ENCODE data around the gene NCBP2. TPM values are rescaled to one million over a fixed set of nuclear protein-coding genes. Genes with fewer than 3 reads are reported as not detected.
"Not testable (repeated sequence)": the region's sequence is repeated elsewhere in the genome, so short reads cannot be mapped to it uniquely, and the experiment has no call there.

NCBP2 gene
- total and polyA plus RNA-seq, 4 experiments from 2014 or later: 65.1 to 82.2 (median 72.5) TPM

GRCh38 chr3:196947860-196948441, 5.6 kb upstream of the NCBP2 start:
- Mint-ChIP-seq H3K27ac (no peak overlapping the region), H3K27me3 (no peaks in the 10 kb centered on the region), H3K4me1 (peaks cover 4 to 21% (median 17%) of the 10 kb centered on the region in 4 donors), H3K4me3 (no peak overlapping the region), H3K9me3 (peaks cover 0 to 1% (median 0%) of the 10 kb centered on the region in 8 donors), H3K36me3 (peaks cover 6 to 8% of the 10 kb centered on the region in 2 donors)
- Histone ChIP-seq H3K4me1 (ENCODE audit: insufficient read depth, low read length) (peaks cover 10% of the 10 kb centered on the region), H3K9me3 (ENCODE audit: control insufficient read depth in 1 of 2, low read length in 2 of 2) (no peaks in the 10 kb centered on the region), H3K27me3 (ENCODE audit: insufficient read depth, low read length) (no peaks in the 10 kb centered on the region), H3K4me3 (ENCODE audit: low read length in 2 of 2) (no peak overlapping the region), H3K27ac (ENCODE audit: low read depth, low read length) (no peak overlapping the region), H3K36me3 (ENCODE audit: insufficient read depth, low read length) (no peaks in the 10 kb centered on the region)
- intact Hi-C loops (cut with micrococcal nuclease): no loop called here
- ChIA-PET CTCF (ENCODE audit: partially characterized antibody) (no interaction called here), POLR2A (ENCODE audit: partially characterized antibody) (no interaction called here)
- no peak for DNase-seq

- intact Hi-C loops (cut with micrococcal nuclease): no loop called here
- peaks cover 10% of the 10 kb centered on the region for H3K4me1 ChIP-seq (ENCODE audit: insufficient read depth, low read length)
- no peaks in the 10 kb centered on the region for H3K27me3 Mint-ChIP-seq
- no peaks in the 10 kb centered on the region for H3K9me3 ChIP-seq (ENCODE audit: control insufficient read depth in 1 of 2, low read length in 2 of 2)
- CTCF ChIA-PET (ENCODE audit: partially characterized antibody): no interaction called here
- H3K36me3 ChIP-seq (ENCODE audit: insufficient read depth, low read length): no peaks in the 10 kb centered on the region
- H3K27ac ChIP-seq (ENCODE audit: low read depth, low read length): no peak overlapping the region
- no peak for DNase-seq
- H3K36me3 Mint-ChIP-seq: peaks cover 6 to 11% of the 10 kb centered on the region in 2 donors
- no peak overlapping the region for H3K4me3 ChIP-seq (ENCODE audit: low read length in 2 of 2)
- peaks cover 0 to 3% (median 0%) of the 10 kb centered on the region in 8 donors for H3K9me3 Mint-ChIP-seq
- no peaks in the 10 kb centered on the region for H3K27me3 ChIP-seq (ENCODE audit: insufficient read depth, low read length)
- peaks cover 4 to 26% (median 20%) of the 10 kb centered on the region in 4 donors for H3K4me1 Mint-ChIP-seq
- H3K4me3 Mint-ChIP-seq: no peak overlapping the region
- POLR2A ChIA-PET (ENCODE audit: partially characterized antibody): no interaction called here
- H3K27ac Mint-ChIP-seq: no peak overlapping the region
These were observed 5.0 kb upstream of the NCBP2 start for GRCh38 chr3:196947136-196947859.

GRCh38 chr3:196944037-196944790, 1.9 kb upstream of the NCBP2 start:
- peak overlapping the region; percentile 93 for H3K27ac ChIP-seq (ENCODE audit: low read depth, low read length)
- H3K36me3 ChIP-seq (ENCODE audit: insufficient read depth, low read length); H3K27me3 ChIP-seq (ENCODE audit: insufficient read depth, low read length); H3K9me3 Mint-ChIP-seq; intact Hi-C loops (cut with micrococcal nuclease); DNase-seq; POLR2A ChIA-PET (ENCODE audit: partially characterized antibody); H3K4me3 ChIP-seq (ENCODE audit: low read length in 2 of 2); H3K27me3 Mint-ChIP-seq; CTCF ChIA-PET (ENCODE audit: partially characterized antibody); H3K9me3 ChIP-seq (ENCODE audit: control insufficient read depth in 1 of 2, low read length in 2 of 2): not testable (repeated sequence)
- Mint-ChIP-seq H3K4me3 (peak overlapping the region; percentile 39 to 95 (median 78)), H3K4me1 (peaks cover 15 to 54% (median 40%) of the 10 kb centered on the region in 4 donors), H3K27ac (peak overlapping the region; percentile 20 to 98 (median 77)), H3K36me3 (peaks cover 11 to 29% of the 10 kb centered on the region in 2 donors)
- H3K4me1 ChIP-seq (ENCODE audit: insufficient read depth, low read length): peaks cover 29% of the 10 kb centered on the region

GRCh38 chr3:196942915-196943277, 568 bp upstream of the NCBP2 start:
- Histone ChIP-seq H3K36me3 (ENCODE audit: insufficient read depth, low read length) (peaks cover 11% of the 10 kb centered on the region), H3K27ac (ENCODE audit: low read depth, low read length) (peak overlapping the region; percentile 93), H3K4me1 (ENCODE audit: insufficient read depth, low read length) (peaks cover 29% of the 10 kb centered on the region), H3K4me3 (ENCODE audit: low read length in 2 of 2) (peak overlapping the region; percentile 98 to 99), H3K27me3 (ENCODE audit: insufficient read depth, low read length) (no peaks in the 10 kb centered on the region), H3K9me3 (ENCODE audit: control insufficient read depth in 1 of 2, low read length in 2 of 2) (no peaks in the 10 kb centered on the region)
- peak overlapping the region; percentile 87 to 97 (median 95) for H3K4me3 Mint-ChIP-seq
- CTCF ChIA-PET (ENCODE audit: partially characterized antibody): interaction anchor here (1.2 to 1.7 kb wide), 3 partner anchors 73 to 107 kb away, joined by 5 to 7 read pairs (median 6); partner anchors contain the start of gene SENP5
- DNase-seq: no peak
- H3K36me3 Mint-ChIP-seq: peaks cover 21 to 41% of the 10 kb centered on the region in 2 donors
- H3K9me3 Mint-ChIP-seq: peaks cover 0 to 4% (median 0%) of the 10 kb centered on the region in 8 donors
- peak overlapping the region; percentile 80 to 98 (median 93) for H3K27ac Mint-ChIP-seq
- intact Hi-C loops (cut with micrococcal nuclease): loop anchor here (1.0 to 2.0 kb wide), 8 partner anchors 26 to 512 kb away; partner anchors contain the start of genes CEP19, FBXO45, PAK2 and PIGX
- H3K27me3 Mint-ChIP-seq: no peaks in the 10 kb centered on the region
- peaks cover 15 to 61% (median 44%) of the 10 kb centered on the region in 4 donors for H3K4me1 Mint-ChIP-seq
- POLR2A ChIA-PET (ENCODE audit: partially characterized antibody): interaction anchor here (0.7 to 4.0 kb wide), 23 partner anchors 8 to 1035 kb away, joined by 3 to 99 read pairs (median 5); partner anchors contain the start of genes CEP19, DYNLT2B, FBXO45 and PAK2

GRCh38 chr3:196941729-196942225, 551 bp downstream of the NCBP2 start:
- Histone ChIP-seq H3K9me3 (ENCODE audit: control insufficient read depth in 1 of 2, low read length in 2 of 2) (no peaks in the 10 kb centered on the region), H3K36me3 (ENCODE audit: insufficient read depth, low read length) (peaks cover 21% of the 10 kb centered on the region), H3K4me3 (ENCODE audit: low read length in 2 of 2) (peak overlapping the region; percentile 98 to 99), H3K27ac (ENCODE audit: low read depth, low read length) (peak overlapping the region; percentile 93), H3K27me3 (ENCODE audit: insufficient read depth, low read length) (no peaks in the 10 kb centered on the region), H3K4me1 (ENCODE audit: insufficient read depth, low read length) (peaks cover 29% of the 10 kb centered on the region)
- ChIA-PET POLR2A (ENCODE audit: partially characterized antibody) (interaction anchor here (0.6 to 4.0 kb wide), 22 partner anchors 8 to 1034 kb away, joined by 3 to 99 read pairs (median 6); partner anchors contain the start of genes CEP19, DYNLT2B, FBXO45 and PAK2), CTCF (ENCODE audit: partially characterized antibody) (interaction anchor here (1.0 to 1.7 kb wide), 4 partner anchors 72 to 106 kb away, joined by 3 to 7 read pairs (median 6); partner anchors contain the start of gene SENP5)
- Mint-ChIP-seq H3K4me3 (peak overlapping the region; percentile 94 to 97 (median 96)), H3K36me3 (peaks cover 32 to 52% of the 10 kb centered on the region in 2 donors), H3K27ac (peak overlapping the region; percentile 97 to 99 (median 98)), H3K4me1 (peaks cover 15 to 61% (median 44%) of the 10 kb centered on the region in 4 donors), H3K9me3 (peaks cover 0 to 4% (median 0%) of the 10 kb centered on the region in 8 donors), H3K27me3 (no peaks in the 10 kb centered on the region)
- peak in 4 of 5 donors; percentile 57 to 83 (median 66) for DNase-seq
- intact Hi-C loops (cut with micrococcal nuclease): loop anchor here (1.0 to 2.0 kb wide), 8 partner anchors 28 to 510 kb away; partner anchors contain the start of genes CEP19, FBXO45, PAK2 and PIGX

- Mint-ChIP-seq H3K9me3 (peaks cover 0 to 4% (median 0%) of the 10 kb centered on the region in 8 donors), H3K27me3 (no peaks in the 10 kb centered on the region), H3K36me3 (peaks cover 48 to 77% of the 10 kb centered on the region in 2 donors), H3K4me3 (no peak overlapping the region), H3K27ac (peak overlapping the region in 2 of 7 donors; percentile 52 to 98), H3K4me1 (peaks cover 15 to 46% (median 32%) of the 10 kb centered on the region in 4 donors)
- no peaks in the 10 kb centered on the region for H3K9me3 ChIP-seq (ENCODE audit: control insufficient read depth in 1 of 2, low read length in 2 of 2)
- peaks cover 25% of the 10 kb centered on the region for H3K4me1 ChIP-seq (ENCODE audit: insufficient read depth, low read length)
- H3K4me3 ChIP-seq (ENCODE audit: low read length in 2 of 2): no peak overlapping the region
- intact Hi-C loops (cut with micrococcal nuclease): no loop called here
- ChIA-PET POLR2A (ENCODE audit: partially characterized antibody) (interaction anchor here (1.5 kb wide), 1 partner anchor 53 kb away, joined by 3 read pairs; no protein-coding TSS in a partner anchor), CTCF (ENCODE audit: partially characterized antibody) (interaction anchor here (1.2 kb wide), 1 partner anchor 20 kb away, joined by 3 read pairs; no protein-coding TSS in a partner anchor)
- peaks cover 52% of the 10 kb centered on the region for H3K36me3 ChIP-seq (ENCODE audit: insufficient read depth, low read length)
- H3K27me3 ChIP-seq (ENCODE audit: insufficient read depth, low read length): no peaks in the 10 kb centered on the region
- DNase-seq: no peak
- no peak overlapping the region for H3K27ac ChIP-seq (ENCODE audit: low read depth, low read length)
These were observed 3.8 kb downstream of the NCBP2 start for GRCh38 chr3:196938576-196938975.
